GM19193 (cell line): ENCODE results near the gene FASTK.

ENCODE experiments used
- POLR2A ChIP-seq: IDR thresholded peaks from 4 replicates; pipeline ENCODE4 v1.6.1; 2011; ENCODE audit not compliant: insufficient read depth, insufficient read length; ENCODE audit errors: extremely low read depth

FASTK gene

DNA sequence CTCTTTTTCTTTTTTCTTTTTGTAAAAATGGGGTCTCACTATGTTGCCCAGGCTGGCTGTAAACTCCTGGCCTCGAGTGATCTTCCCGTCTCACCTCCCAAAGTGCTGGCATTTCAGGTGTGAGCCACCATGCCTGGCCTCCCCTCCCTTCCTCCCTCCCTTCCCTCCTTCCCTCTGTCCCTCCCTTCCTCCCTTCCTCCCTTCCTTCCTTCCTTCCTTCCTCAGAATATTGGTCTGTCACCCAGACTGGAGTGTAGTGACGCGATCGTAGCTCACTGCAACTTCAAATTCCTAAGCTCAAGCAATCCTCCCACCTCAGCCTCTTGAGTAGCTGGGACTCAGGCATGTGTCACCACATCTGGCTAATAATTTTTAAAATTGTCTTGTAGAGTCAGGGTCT lies 14.1 kb upstream of the FASTK start:
- no peak for TF ChIP-seq POLR2A

DNA sequence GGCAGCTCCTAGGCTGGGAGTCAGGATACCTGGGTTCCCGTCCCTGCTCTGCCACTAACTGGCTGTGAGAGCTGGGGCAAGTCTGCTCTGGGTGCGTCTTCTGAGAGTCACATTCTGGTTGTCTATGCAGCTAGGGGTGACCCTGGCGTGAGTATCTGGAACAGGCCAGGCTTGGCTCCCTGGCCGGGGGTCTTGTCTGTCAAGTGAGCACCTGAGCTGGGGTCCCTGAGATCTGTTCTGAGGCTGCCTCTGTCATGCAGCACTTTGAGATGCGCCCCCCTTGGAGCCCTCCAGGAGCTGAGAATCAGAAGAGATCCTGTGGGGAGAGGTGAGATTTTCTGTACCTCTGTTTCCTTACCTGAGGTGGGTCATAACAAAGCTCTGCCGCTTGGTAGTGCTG lies 13.1 kb upstream of the FASTK start:
- no peak for TF ChIP-seq POLR2A

DNA sequence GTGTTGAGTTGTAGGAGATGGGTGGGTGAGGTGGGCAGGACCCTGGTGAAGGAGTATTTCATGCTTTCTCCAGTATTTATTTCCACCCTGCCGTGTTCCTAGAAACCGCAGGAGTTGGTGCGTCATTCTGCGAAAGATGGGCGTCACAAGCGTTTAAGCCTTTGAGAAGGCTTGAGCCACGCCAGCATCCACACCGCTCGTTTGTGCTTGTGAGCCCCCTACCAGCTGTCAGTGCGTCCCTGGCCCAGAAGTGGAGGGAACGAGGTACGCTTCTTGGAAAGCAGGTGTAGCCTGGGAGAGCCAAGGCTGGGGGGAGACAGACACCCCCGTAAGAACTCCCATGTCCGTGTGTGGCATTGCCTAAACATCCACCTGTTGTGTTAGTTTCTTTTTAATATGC lies 11.4 kb upstream of the FASTK start:
- TF ChIP-seq POLR2A: no peak

DNA sequence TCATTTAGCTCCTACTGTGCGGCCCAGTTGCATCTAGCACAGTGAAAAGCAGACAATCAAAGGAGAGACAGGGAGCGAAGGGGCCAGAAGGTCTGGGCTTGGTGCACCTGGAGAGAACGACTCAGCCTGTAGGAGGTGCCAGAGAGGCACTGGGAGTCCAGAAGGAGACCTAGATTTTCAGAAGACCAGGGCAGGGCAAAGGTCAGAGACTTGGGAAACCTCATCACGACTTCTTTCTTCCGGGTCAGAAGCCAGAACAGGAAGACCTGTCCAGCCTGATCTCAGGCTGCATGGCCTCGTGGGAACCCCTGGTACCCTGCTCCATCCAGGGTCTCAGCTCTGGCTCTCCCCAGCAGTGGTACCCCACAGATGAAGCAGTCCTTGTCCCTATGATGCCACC lies 10.8 kb upstream of the FASTK start:
- TF ChIP-seq POLR2A: no peak

DNA sequence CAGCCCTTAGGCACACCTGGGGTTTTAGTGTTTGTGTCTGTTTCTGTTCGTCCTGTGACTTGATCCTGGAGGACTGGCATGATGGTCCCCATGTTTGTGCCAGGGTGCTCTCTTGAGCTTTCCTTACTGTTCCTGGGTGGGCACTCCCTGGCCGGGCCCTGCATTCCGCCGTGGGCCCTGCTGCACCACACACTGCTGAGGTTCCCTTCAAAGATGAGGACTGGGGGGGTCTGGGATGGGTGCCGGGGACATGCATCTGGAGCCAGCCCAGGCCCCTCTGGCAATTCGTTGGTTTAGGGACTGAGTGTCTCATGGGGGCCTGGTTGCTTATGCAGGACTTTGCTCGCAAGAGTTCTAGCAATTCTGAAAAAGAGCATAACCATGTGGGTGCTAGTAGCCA lies 10.4 kb upstream of the FASTK start:
- no peak for TF ChIP-seq POLR2A

DNA sequence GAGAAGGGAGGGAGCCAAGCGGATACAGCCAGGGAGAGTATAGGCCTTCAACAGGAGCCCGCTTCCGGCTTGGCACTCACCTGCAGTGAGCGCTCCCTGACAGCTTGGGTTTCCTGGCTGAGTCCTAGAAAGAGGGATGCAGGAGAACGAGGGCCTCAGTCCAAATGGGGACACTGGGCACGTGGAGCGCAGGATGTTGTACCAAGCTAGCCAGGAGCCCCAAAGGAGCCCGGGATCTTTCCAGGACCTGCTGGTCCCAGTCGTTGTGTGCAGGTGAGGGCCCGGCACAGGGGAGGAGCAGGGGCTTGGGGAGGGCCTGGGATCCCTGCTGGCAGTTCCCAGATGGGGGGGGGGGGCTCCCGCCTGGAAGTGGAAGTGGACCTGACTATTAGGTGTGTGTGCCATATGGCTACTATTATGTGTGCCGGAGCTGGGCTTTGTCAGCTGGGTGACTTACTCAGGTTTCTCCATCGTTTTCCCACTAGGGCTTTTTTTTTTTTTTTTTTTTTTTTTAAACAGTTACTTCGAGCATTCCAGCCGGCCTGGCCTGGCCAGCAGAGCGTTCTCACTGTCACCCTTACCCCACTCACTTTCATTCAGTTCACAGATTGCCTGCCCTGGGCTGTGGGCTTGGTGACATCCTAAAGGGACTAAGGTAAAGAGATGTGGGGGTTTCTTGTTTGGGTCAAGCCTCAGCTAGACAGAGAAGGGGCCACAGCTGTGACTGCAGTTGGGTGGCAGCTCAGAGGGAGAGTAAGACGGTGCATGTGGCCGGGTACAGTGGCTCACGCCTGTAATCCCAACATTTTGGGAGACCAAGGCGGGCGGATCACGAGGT lies 9.5 kb upstream of the FASTK start:
- TF ChIP-seq POLR2A: no peak

DNA sequence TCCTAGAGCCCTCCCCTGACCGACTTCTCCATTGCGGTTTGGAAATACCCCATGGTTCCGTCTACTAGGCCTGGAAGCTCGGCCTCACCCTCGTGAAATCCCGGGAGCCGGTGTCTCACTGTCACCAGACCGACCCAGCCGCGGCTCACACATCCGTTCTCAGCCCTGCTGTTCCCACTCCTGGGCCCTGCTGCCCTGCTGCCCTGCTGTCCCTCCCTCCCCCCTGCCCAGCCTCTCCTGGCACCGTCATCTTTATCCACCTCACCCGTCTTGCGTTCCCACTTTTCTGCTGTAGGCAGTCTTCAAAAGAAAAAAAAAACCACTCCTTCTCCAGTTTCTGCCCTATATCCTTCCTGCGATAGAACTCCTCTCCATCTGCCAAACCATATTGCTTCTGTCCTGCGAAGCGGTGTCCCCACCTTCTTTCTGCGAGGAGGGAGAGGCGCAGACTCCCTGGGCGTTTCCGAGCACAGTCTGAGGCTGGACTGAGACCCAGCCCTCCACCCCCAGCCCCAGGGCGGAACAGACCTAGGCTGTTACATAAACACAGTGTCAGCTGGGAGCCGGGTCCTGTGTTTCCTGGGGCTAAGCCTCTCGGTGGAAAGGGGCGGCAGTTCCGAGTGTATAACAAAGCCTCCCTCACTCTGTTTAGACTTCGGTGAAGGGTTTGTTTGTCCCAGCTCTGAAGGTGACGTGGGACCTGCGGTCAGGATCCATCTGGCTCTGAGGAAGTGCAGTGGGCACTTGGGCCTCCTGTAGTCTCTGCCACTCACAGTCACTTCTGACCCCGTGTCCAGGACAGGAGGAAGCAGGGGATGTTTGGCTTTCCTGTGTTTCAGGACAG lies 8.5 kb upstream of the FASTK start:
- TF ChIP-seq POLR2A: no peak

DNA sequence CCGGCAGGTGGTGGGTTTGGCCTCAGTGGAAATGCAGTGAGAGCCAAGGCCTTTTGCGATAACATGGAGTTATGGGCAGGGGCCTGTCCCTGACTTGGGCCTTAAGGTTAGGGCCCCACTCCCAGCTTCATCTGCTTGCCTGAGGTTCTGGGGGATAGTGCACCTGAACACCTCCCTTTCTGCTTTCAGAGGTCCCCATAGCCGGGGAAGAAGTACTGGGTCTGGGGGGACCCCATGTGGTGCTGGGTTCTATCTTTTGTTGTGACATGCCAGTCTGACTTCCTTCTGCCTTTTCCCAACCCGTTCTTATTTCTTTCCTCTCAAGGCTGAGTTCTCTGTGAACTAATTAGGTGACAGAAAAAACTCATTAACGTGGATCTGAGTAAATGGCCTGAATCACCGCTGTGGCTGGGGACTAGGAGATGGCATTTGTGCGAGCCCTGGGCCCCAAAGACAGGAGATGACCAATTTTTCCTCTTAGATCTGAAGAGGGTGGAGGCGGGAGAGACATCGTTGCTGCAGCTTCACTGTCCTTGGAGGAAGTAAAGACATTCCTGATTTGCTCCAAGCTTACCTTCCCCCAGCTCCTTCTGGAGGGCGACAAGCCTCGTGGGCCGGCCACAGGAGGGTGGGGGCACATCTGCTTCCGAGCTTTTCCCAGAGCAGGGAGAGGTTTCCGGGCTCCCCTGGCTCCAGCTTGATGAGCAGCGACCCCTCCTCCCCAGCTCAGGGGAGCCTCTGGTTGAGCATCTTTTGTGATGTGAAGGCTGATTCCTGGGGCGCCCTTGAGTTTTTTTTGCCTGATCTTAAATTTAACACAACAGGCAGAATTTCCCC lies 7.6 kb upstream of the FASTK start:
- no peak for TF ChIP-seq POLR2A

DNA sequence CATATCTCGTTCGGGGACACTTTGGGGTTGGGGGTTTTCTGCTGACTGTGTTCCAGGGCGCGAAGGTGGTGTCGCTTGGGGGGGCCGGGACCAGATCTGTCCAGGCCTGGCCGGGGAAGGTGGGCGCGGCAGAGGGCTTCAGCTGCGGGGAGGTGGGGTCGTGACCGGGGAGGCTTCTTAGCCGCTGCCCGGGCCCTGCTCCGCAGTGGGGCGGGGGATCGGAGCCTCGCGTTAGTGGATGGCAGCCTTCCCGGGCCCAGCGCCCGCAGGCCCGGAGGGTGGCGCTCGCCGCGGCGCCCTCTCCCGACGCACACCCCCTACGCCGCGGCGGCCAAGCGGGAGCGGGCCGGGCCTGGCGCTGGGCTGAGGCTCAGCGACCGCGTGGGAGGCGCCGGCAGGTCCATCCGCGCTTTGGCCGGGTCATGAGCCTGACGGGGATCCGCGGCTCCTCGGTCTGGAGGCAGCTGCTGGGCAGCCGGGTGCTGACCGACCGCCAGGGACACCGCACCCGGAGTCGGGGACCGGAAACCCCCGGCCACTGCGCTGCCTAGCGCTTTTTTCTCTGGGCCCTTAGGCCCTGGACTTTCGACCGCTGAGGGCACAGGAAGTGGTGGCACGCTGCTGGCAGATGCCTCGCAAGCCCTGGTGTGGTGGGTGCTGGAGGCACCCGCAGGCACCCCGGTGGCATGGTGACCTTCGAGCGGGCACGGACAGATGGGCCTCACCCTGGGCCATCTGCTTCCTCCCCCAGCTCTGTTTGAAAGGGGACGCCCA lies 6.8 kb upstream of the FASTK start:
- TF ChIP-seq POLR2A: peak; percentile 46

DNA sequence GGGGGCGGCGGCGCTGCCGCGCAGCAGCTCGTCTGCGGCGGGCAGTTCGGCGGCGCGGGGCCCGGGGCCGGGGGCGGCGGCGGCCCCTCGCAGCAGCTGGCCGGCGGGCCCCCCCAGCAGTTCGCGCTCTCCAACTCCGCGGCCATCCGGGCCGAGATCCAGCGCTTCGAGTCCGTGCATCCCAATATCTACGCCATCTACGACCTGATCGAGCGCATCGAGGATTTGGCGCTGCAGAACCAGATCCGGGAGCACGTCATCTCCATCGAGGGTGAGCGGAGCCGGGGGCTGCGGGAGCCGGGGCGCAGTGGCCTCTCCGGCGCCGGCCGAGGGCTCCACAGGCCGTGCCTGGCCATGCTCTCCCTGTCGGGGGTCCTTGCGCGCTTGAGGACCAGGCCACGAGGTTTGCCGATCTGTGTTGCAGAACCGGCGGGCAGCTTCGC lies 6.2 kb upstream of the FASTK start:
- no peak for TF ChIP-seq POLR2A

DNA sequence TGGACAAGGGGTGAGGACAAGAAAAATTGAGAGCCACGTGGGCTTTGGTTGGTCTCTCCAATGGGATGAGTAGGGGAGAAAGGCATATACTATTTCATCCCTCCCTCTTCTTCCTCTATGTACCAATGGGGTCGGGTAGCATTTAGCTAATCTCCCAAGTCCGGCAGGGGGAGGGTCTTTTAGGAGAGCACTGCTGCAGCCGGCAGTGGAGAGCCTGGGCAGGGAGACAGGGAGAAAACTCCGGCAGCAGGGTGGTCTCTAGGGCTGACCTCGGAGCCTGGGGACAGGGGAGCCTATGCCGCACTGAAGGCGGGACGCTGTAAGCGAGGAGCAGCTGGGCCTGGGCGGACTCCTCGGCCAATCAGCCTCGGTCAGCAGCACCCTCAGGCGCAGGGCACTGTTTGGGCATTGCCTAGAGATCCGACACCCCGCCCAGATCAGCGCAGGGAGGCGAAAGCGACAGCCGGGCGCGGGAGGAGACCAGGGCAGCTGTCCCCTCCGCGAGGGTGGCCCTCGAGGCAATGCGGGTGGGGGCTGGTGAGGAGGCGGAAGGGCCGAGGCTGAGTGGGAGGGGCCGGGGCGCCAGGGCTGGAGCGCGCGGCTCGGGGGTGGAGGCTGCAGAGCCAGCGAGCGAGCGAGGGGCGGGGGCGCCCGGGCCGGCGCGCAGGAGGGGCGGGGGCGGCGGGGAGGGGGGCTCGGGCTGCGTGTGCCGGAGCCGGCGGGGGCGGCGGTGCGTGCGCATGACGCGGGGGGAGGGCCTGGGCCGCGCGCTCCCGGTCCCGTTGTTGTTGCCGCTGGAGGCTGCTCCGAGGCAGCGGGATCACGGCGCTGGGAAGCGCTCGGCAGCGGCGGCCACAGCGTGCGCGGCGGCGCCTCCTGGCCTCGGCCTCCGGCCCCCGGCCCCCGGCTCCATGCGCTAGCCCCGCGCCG lies 5.3 kb upstream of the FASTK start, which contains the start of gene AGAP3:
Gene AGAP3 (plus strand): TSS at position 785 of the 930 bp plus-strand sequence. CDS start 267 bp downstream, outside the sequence.
- peak; percentile 63 for TF ChIP-seq POLR2A

DNA sequence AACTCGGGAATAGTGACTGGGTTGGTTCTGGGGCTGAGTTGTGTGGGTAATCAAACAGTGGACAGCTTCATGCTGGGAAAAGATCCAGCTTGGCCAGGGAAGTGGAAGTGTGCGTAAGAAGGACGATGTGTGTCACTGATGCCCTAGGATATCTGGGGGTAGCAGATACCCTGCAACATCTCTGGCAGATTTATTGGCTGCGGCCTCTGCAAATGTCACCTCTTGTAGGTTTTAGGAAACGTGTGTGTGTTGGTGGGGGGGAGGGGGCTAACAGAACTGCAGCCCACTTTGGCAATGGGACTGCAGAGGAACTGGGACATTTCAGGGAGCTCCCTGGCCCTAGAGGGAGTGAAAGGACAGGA lies 4.7 kb upstream of the FASTK start:
- TF ChIP-seq POLR2A: no peak

DNA sequence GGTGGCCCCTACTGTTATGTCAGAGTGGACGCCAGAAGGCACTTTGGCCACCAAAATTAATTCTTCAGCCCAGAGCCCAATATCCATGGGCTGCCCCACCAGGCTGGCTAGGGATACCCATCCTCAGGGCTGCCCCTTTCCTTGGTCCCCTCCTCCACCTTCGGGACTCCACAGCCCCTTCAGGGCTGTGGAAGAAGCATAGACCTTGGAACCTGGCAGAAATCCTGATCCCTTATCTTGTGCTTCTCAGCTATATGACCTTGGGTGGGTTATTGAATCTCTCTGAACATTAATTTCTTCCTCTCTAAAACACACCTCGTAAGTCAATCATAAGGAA lies 3.2 kb upstream of the FASTK start:
- TF ChIP-seq POLR2A: no peak
